Activated T-helper 2 cell treated with anti-CD3 and anti-CD28 coated beads, Interferon-gamma antibody, Interleukin-2, Interleukin-4, amounts not matched to agents 10 μg/mL and 5 μg/mL and 100 μg/mL, durations not matched to agents 14 hours and 24 hours and 36 hours (primary cell): Measurements from ENCODE around the gene SLC4A1AP. TPM values are rescaled to one million over a fixed set of nuclear protein-coding genes. Genes with fewer than 3 reads are reported as not detected.

Experiments used
- DNase-seq: peaks from one replicate; pipeline ENCODE4 v3.0.0; 2021; ENCODE audit warnings: low spot score
- H3K27ac Mint-ChIP-seq: one replicate; pipeline ENCODE4 v1.8.0; 2021; ENCODE audit warnings: mixed read lengths
- H3K27me3 Mint-ChIP-seq: one replicate; pipeline ENCODE4 v1.8.0; 2021; ENCODE audit warnings: low read depth, mixed read lengths
- H3K36me3 Mint-ChIP-seq: one replicate; pipeline ENCODE4 v1.8.0; 2021; ENCODE audit warnings: low read depth, mixed read lengths
- H3K4me1 Mint-ChIP-seq: one replicate; pipeline ENCODE4 v1.8.0; 2021; ENCODE audit warnings: low read depth, mixed read lengths
- H3K4me3 Mint-ChIP-seq: one replicate; pipeline ENCODE4 v1.8.0; 2021; ENCODE audit warnings: low read depth, mild to moderate bottlenecking, moderate library complexity, mixed read lengths
- H3K9me3 Mint-ChIP-seq: one replicate; pipeline ENCODE4 v1.8.0; 2021; ENCODE audit warnings: mixed read lengths
- intact Hi-C: fragments of 100-400 bp; cut with micrococcal nuclease; formaldehyde crosslinking; loops from one replicate; pipeline ENCODE4 v1.15.1; 2023
- total RNA-seq: library from RNA; stranded (reverse); gene quantifications from 2 replicates; pipeline ENCODE4 v1.2.3, GENCODE V29; 2022

SLC4A1AP gene
- total RNA-seq, 1 donor from 2014 or later = 27.8 TPM

DNA sequence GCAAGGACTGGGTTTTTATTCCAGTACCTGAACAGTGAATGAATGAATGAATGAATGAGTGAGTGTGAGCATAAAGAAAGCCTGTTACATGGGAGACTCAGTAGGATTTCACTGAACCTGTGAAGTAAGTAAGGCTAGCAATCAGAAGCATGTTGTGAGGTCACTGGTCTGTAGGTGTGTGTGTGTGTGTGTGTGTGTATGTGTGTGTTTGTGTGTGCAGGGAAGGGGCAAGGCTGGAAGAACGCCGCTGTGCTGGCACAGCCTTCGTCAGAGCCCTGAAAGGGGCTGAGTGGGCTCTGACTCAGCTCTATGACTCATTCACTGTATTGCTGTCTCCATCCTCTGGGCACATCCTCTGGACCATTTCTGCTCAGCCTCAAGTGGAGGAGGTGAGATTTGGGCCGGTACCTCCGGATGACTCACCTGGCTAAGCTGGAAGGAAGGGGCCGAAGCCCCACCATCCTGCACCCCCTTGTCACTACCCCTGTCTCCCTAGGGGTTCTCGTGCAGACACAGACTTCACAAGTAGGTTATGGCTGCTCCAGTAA lies 56.4 kb downstream of the SLC4A1AP start:
- no peaks in the 10 kb centered on the region for H3K9me3 Mint-ChIP-seq
- no peak for DNase-seq
- peaks cover 8% of the 10 kb centered on the region for H3K27me3 Mint-ChIP-seq
- H3K27ac Mint-ChIP-seq = no peak overlapping the region
- H3K4me3 Mint-ChIP-seq = no peak overlapping the region
- intact Hi-C loops = loop anchor here (5.0 kb wide), 1 partner anchor 672 kb away; the partner anchor contains the start of gene FOSL2
- peaks cover 40% of the 10 kb centered on the region for H3K4me1 Mint-ChIP-seq
- no peaks in the 10 kb centered on the region for H3K36me3 Mint-ChIP-seq

DNA sequence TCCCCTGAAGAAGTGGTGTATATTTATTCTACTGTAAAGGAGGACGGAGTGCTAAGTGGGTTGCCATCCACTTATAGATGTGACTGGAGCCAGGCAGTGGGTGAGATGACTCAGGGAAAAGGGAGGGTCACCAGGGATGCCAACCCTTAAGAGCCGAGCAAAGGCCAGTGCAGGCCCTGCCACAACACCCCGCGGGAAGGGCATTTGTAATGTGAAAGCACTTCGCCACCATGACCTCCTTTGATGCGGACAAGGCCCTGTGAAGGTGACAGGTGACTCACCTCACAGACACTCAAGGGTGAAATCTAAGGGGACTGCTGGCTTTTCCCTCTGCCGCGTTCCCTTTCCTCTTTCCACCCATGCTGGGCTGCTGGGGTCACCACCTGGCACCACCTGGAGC lies 57.6 kb downstream of the SLC4A1AP start:
- H3K36me3 Mint-ChIP-seq = no peaks in the 10 kb centered on the region
- intact Hi-C loops = loop anchor here (5.0 kb wide), 1 partner anchor 671 kb away; the partner anchor contains the start of gene FOSL2
- DNase-seq = no peak
- H3K9me3 Mint-ChIP-seq = no peaks in the 10 kb centered on the region
- no peak overlapping the region for H3K4me3 Mint-ChIP-seq
- H3K4me1 Mint-ChIP-seq = peaks cover 40% of the 10 kb centered on the region
- H3K27me3 Mint-ChIP-seq = peaks cover 8% of the 10 kb centered on the region
- H3K27ac Mint-ChIP-seq = no peak overlapping the region

DNA sequence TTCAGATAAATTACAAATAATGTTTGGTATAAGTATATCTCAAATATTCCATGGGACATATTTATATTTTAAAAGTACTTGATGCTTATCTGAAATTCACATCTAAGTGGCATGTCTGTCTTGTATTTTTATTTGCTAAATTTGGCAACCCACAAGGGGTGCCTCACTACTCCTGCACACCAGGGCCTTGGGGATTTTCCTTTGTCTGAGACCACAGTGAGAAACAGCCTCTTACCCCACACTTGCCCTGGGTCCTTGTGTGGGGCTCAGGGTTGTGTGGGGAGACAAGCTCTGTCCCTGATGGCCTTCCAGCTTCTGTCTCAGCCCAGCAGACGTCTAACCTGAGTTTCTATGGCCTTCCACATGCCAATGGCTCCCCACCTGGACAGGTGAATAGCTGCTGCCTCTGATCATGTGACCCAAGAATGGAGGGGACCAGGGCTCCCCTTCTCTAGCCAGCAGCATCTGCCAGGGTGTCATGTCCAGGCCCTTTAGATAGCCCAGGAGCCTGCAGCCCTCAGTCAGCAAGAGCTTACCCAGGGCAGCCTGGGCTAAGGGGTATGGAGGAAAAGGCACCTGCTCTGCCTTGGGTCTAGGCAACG lies 58.3 kb downstream of the SLC4A1AP start:
- peaks cover 33% of the 10 kb centered on the region for H3K4me1 Mint-ChIP-seq
- DNase-seq = no peak
- no peak overlapping the region for H3K4me3 Mint-ChIP-seq
- H3K27ac Mint-ChIP-seq = no peak overlapping the region
- H3K27me3 Mint-ChIP-seq = peaks cover 2% of the 10 kb centered on the region
- H3K9me3 Mint-ChIP-seq = no peaks in the 10 kb centered on the region
- intact Hi-C loops = loop anchor here (5.0 kb wide), 1 partner anchor 670 kb away; the partner anchor contains the start of gene FOSL2
- H3K36me3 Mint-ChIP-seq = no peaks in the 10 kb centered on the region

DNA sequence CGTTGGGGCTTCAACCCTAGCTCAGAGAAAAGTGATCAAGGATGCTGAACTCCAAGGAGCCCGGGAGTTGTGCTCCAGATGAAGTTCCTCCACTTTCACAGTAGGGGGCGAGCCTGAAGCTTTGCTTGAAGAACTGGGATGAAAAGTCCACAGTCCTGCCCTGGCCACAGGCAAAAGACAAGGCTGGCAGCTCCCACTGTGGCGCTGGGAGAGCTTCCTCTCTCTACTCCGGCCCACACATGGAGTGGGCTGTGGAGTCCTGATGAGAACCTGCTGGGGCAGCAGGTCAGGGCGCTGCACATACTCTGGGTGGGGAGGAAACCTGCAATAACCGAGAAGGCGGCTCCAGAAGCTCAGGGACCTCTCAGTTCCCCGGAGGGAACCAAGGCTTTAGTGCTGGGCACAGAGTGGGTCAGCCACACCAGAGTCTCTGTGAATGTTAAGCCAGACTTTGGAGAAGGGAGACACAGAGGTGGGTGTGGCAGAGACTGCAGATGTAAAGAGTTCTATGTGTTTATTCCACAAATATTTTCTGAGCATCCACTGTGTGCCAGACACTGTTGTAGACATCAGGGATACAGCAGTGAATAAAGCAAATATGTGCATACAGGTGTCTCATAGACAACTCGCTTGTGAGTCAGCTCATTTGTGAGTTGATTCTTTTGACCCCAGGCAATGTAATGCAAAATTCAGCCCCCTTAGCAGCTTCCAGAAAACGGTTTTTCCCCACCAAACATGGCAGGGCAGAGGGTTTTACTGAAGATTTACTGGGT lies 59.9 kb downstream of the SLC4A1AP start:
- H3K36me3 Mint-ChIP-seq = no peaks in the 10 kb centered on the region
- peaks cover 34% of the 10 kb centered on the region for H3K4me1 Mint-ChIP-seq
- H3K27me3 Mint-ChIP-seq = no peaks in the 10 kb centered on the region
- H3K4me3 Mint-ChIP-seq = no peak overlapping the region
- intact Hi-C loops = loop anchor here (5.0 kb wide), 1 partner anchor 669 kb away; the partner anchor contains the start of gene FOSL2
- no peak for DNase-seq
- H3K27ac Mint-ChIP-seq = no peak overlapping the region
- H3K9me3 Mint-ChIP-seq = no peaks in the 10 kb centered on the region

DNA sequence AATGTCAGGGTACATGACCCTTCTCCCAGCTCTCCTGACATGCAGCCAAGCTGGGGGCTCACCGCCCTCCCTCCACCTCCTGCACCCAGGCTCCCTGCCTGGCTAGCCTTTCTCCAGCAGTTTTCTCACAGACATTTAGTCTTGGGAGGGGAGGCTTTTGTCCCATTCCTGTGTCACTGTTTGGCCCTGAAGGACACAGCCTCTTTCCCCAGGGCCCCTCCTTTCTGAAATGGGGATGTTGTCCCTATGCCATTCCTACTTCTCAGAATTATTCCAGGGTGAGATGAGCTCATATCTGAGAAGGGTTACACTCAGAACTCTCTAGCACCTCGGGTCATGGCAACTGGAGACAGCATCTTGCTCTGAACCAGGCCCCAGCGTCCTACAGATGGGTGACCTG lies 60.5 kb downstream of the SLC4A1AP start:
- H3K4me3 Mint-ChIP-seq = no peak overlapping the region
- no peak for DNase-seq
- H3K27me3 Mint-ChIP-seq = no peaks in the 10 kb centered on the region
- H3K9me3 Mint-ChIP-seq = no peaks in the 10 kb centered on the region
- intact Hi-C loops = loop anchor here (5.0 kb wide), 1 partner anchor 668 kb away; the partner anchor contains the start of gene FOSL2
- H3K36me3 Mint-ChIP-seq = no peaks in the 10 kb centered on the region
- H3K27ac Mint-ChIP-seq = no peak overlapping the region
- peaks cover 34% of the 10 kb centered on the region for H3K4me1 Mint-ChIP-seq

DNA sequence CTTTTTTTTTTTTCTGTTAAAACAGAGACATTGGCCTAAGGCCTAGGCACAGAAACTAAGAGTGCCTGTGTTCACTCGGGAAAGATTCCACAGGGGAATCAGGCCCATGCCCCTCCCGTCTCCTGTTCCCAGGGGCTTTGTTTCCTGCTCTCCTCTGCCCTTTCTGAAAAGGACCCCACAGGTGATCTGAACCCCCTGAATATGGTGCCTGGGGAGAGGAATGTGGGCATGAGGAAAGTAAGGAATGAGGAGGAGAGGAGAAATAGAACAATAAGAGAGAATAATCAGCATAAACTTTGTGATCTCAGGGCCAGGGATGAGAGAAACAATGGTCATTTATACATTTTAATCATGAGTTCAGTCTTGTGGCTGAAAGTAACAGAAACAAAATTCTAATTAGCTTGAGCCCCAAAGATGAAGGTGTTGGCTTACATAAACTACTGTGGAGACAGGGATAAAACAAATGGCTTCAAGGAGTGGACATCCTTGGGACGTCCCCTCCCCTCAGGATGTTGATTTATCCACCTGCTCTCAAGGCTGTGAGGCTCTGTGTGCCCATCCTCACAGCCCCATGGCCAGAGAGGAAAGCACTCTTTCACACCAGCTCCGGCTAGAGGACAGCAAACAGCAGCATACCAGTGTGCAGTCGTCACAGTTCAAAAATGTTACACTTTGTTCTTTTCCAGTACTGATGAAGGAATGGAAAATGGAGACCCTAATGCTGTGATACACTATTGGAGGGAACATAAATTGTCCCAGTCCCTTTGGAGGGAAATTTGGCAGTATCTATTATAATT lies 61.4 kb downstream of the SLC4A1AP start:
- intact Hi-C loops = loop anchor here (5.0 kb wide), 1 partner anchor 667 kb away; the partner anchor contains the start of gene FOSL2
- no peak for DNase-seq
- Mint-ChIP-seq H3K9me3 (no peaks in the 10 kb centered on the region), H3K27me3 (no peaks in the 10 kb centered on the region), H3K36me3 (no peaks in the 10 kb centered on the region), H3K27ac (no peak overlapping the region), H3K4me3 (no peak overlapping the region), H3K4me1 (peaks cover 28% of the 10 kb centered on the region)

DNA sequence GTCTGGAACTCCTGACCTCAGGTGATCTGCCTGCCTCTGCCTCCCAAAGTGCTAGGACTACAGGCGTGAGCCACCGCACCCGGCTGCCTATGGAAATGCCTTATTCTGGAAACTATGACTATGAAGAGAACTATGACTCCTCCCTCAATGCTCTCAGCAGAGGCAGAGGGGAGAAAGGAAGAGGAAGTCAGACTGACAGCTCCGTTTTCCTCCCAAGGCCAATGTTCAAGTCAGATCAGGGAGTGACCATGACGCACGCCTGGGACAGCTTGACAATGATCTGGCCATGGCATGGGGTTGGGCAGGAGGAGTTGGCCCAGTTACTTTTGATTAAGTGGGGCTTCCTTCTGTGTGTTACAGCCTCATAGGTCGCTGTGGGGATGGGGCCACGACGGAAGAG lies 63.6 kb downstream of the SLC4A1AP start:
- H3K27ac Mint-ChIP-seq = peak overlapping the region; percentile 4
- H3K4me3 Mint-ChIP-seq = no peak overlapping the region
- H3K9me3 Mint-ChIP-seq = no peaks in the 10 kb centered on the region
- H3K4me1 Mint-ChIP-seq = peaks cover 8% of the 10 kb centered on the region
- DNase-seq = no peak
- no peaks in the 10 kb centered on the region for H3K36me3 Mint-ChIP-seq
- H3K27me3 Mint-ChIP-seq = no peaks in the 10 kb centered on the region
- intact Hi-C loops = no loop called here

DNA sequence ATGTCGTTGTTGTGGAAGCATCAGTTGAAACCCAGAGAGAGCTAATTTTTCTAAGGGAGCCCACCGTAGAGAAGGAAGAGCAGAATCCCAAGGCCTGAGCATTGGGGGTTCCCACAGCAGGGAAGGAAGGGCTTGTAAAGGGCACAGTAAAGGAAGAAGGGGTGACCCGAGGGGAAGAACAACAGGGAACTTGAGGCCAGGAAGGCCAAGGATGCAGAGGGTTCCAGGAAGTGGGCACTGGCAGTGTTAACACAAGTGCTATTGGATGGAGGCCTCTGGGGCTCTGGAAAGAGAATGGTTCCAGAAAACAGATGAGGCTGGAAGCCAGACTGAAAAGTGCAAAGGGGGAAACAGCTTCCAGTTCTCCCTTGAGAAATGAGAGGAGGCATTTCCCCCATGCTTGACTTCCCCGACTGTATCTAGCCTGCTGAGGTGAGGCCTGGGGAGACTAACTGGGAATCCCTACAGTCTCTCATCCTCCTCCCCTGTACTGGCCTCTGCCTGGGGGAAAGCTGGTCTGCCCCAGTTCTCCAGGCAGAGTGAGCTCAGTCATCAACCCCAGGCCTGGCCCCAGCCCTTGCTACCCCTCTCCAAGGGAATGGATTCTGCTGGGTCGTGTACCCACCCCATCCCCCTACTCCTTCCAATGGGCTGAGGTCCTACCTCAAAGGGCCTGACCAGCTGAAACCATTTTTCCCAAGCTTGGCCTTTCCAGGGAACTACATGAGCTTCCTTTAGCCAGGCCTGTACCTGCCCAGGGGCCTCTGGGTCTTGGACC lies 64.6 kb downstream of the SLC4A1AP start:
- H3K27ac Mint-ChIP-seq = no peak overlapping the region

DNA sequence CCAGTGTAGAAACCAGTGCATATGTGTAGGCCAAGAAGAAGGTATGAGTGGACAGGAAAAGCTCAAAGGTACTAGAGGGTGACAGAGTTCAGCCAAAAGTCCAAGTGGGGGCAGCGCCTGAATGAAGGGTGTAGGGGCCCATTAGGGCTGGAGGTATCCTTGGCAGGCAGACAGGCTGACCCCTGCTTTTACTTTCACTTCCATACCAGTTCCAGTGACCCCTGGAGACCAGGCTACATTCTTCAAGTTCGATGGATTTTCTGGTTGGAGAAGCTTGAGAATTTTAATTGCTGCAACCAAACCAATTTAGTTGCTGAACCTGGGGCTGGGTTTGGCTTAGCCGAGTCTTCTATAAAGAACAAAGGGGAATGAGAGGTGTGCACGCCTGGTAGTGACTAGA lies 65.5 kb downstream of the SLC4A1AP start:
- H3K36me3 Mint-ChIP-seq = no peaks in the 10 kb centered on the region
- intact Hi-C loops = no loop called here
- H3K27me3 Mint-ChIP-seq = no peaks in the 10 kb centered on the region
- no peaks in the 10 kb centered on the region for H3K9me3 Mint-ChIP-seq
- H3K27ac Mint-ChIP-seq = no peak overlapping the region
- no peak overlapping the region for H3K4me3 Mint-ChIP-seq
- H3K4me1 Mint-ChIP-seq = peaks cover 4% of the 10 kb centered on the region
- no peak for DNase-seq

More for the DNA sequence above, 64.6 kb downstream of the SLC4A1AP start:
- no peak overlapping the region for H3K4me3 Mint-ChIP-seq
- intact Hi-C loops = no loop called here
- no peak for DNase-seq
- peaks cover 4% of the 10 kb centered on the region for H3K4me1 Mint-ChIP-seq
- H3K27me3 Mint-ChIP-seq = no peaks in the 10 kb centered on the region
- H3K9me3 Mint-ChIP-seq = no peaks in the 10 kb centered on the region
- no peaks in the 10 kb centered on the region for H3K36me3 Mint-ChIP-seq

DNA sequence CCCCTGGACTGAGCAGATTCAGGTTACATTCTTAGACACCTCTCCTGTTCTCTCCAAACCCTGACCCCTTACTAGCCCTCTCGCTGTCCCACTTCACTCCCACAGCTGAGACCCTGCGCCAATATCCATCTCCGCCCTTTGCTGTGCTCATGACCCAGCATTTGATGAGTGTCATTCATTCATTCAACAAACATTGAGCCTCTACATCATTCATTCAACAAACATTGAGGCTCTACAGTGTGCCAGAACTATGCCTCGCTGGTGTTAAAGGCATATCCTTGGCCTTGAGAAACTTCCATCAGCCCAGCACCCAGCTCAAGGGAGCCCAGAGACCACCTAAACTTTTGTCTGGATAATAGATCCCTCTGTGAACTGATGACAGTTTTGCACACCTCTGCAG lies 65.9 kb downstream of the SLC4A1AP start:
- Mint-ChIP-seq H3K9me3 (no peaks in the 10 kb centered on the region), H3K27ac (no peak overlapping the region), H3K36me3 (no peaks in the 10 kb centered on the region), H3K4me1 (peaks cover 4% of the 10 kb centered on the region), H3K27me3 (no peaks in the 10 kb centered on the region), H3K4me3 (no peak overlapping the region)
- no peak for DNase-seq
- intact Hi-C loops = no loop called here

DNA sequence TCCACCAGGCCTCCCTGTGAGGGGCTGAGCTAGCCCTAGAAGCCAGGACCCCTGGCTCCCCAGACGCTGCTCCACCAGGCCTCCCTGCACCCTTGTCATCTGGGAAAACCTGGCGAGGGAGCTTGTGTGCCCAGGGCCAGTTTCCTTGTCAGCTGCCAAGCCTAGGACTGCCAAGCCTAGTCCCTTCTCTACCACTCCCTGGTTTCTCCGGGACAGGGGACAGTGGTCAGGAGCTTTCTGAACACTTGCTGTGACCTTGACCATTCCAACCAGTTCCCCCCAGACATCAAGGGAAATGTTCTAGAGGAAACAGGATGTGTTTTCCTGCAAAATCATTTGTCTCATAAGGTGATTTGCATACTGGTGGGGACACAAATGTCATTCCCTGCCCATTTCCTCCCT lies 66.6 kb downstream of the SLC4A1AP start:
- Mint-ChIP-seq H3K9me3 (no peaks in the 10 kb centered on the region), H3K36me3 (no peaks in the 10 kb centered on the region), H3K27ac (no peak overlapping the region), H3K27me3 (no peaks in the 10 kb centered on the region), H3K4me3 (no peak overlapping the region), H3K4me1 (peaks cover 7% of the 10 kb centered on the region)
- intact Hi-C loops = no loop called here
- no peak for DNase-seq
